Endothelial cell of umbilical vein (primary cell): Measurements from ENCODE around the gene ADARB2. TPM values are rescaled to one million over a fixed set of nuclear protein-coding genes. Genes with fewer than 3 reads are reported as not detected.

Experiments
- BruUV-seq: library from RNA; stranded (reverse); fragments of 400-500 nt; replicated peaks from 2 replicates; lab custom pipeline; 2021; lab: Mats Ljungman, UMichigan
- CTCF ChIA-PET: fragments of 300-600, 350-600 bp; sonication (Branson Sonifier 250); formaldehyde crosslinking; loops from one replicate; lab custom pipeline; 2021; ENCODE audit warnings: antibody characterized with exemption, inconsistent platforms; lab: Charles Lee
- POLR2A ChIA-PET: fragments of 300-600, 350-600 bp; sonication (Branson Sonifier 250); formaldehyde crosslinking; loops from one replicate; lab custom pipeline; 2021; ENCODE audit warnings: antibody characterized with exemption, inconsistent platforms; lab: Charles Lee
- DNase-seq: peaks from one replicate; pipeline ENCODE4 v3.0.0-alpha.2; 2011; ENCODE audit warnings: low read depth, low spot score
- FAIRE-seq: peaks from 2 replicates; lab custom pipeline; 2011; peaks lifted over from hg19 to GRCh38; lab: Jason Lieb, UNC
- H2AFZ ChIP-seq: 2 replicates; pipeline ENCODE4 v1.6.0; 2012; ENCODE audit warnings: low read depth, low read length, control low read depth, inconsistent platforms
- H3K27ac ChIP-seq: 2 replicates; pipeline ENCODE4 v1.5.1; 2011; ENCODE audit warnings: low read depth, mild to moderate bottlenecking, control low read depth, low read length, moderate library complexity; ENCODE audit not compliant: insufficient read depth
- H3K27me3 ChIP-seq, 2 experiments: 2 replicates each; pipeline versions ENCODE4 v1.6.0 to v1.6.1; 2011; ENCODE audit warnings: low read length in 2 of 2, mixed read lengths in 1 of 2; ENCODE audit not compliant: control insufficient read depth in 2 of 2, insufficient read depth in 2 of 2
- H3K36me3 ChIP-seq, 2 experiments: 2 replicates in 1 of 2; 3 replicates in 1 of 2; pipeline ENCODE4 v1.5.1; 2011; ENCODE audit warnings: low read length in 2 of 2, mild to moderate bottlenecking in 1 of 2, moderate library complexity in 1 of 2; ENCODE audit not compliant: control insufficient read depth in 2 of 2, insufficient read depth in 2 of 2; ENCODE audit errors: extremely low read depth in 1 of 2
- H3K4me1 ChIP-seq: 3 replicates; pipeline ENCODE4 v1.5.1; 2011; ENCODE audit warnings: mild to moderate bottlenecking, low read length; ENCODE audit not compliant: control insufficient read depth, insufficient read depth; ENCODE audit errors: extremely low read depth
- H3K4me2 ChIP-seq: 2 replicates; pipeline ENCODE4 v1.6.1; 2011; ENCODE audit warnings: low read length, control low read depth, mixed read lengths; ENCODE audit not compliant: insufficient read depth
- H3K4me3 ChIP-seq, 3 experiments: fragments of 200-600 bp in 1 of 3; sonication (generic), shearing (Covaris generic) in 1 of 3; replicated peaks in 1 of 3; 2 replicates each; pipeline ENCODE4 v1.5.1; 2011 to 2016; ENCODE audit warnings: control low read depth in 3 of 3, low read length in 3 of 3, mild to moderate bottlenecking in 2 of 3, inconsistent platforms in 1 of 3, low read depth in 1 of 3, moderate library complexity in 1 of 3; ENCODE audit not compliant: insufficient read depth in 1 of 3
- H3K79me2 ChIP-seq: 2 replicates; pipeline ENCODE4 v1.6.0; 2012; ENCODE audit warnings: low read length, inconsistent platforms; ENCODE audit not compliant: control insufficient read depth, insufficient read depth
- H3K9ac ChIP-seq: replicated peaks from 2 replicates; pipeline ENCODE3; 2011; ENCODE audit warnings: low read length, control low read depth; ENCODE audit not compliant: insufficient read depth; ENCODE audit errors: extremely low read depth
- H3K9me1 ChIP-seq: replicated peaks from 3 replicates; pipeline ENCODE4 v1.6.0; 2011; ENCODE audit warnings: mild to moderate bottlenecking, low read length; ENCODE audit not compliant: control insufficient read depth, insufficient read depth; ENCODE audit errors: extremely low read depth
- H3K9me3 ChIP-seq: replicated peaks from 2 replicates; pipeline ENCODE4 v1.5.1; 2012; ENCODE audit warnings: low read length, inconsistent platforms; ENCODE audit not compliant: control insufficient read depth, insufficient read depth
- H4K20me1 ChIP-seq: replicated peaks from 2 replicates; pipeline ENCODE3; 2011; ENCODE audit warnings: mild to moderate bottlenecking, low read length; ENCODE audit not compliant: control insufficient read depth, insufficient read depth; ENCODE audit errors: extremely low read depth
- CTCF ChIP-seq, 2 donors: IDR thresholded peaks; 1 replicate in 1 of 2; 2 replicates in 1 of 2; pipeline ENCODE4 v1.5.1; 2011; ENCODE audit warnings: low read length in 2 of 2, mild to moderate bottlenecking in 2 of 2, moderate library complexity in 2 of 2, control low read depth in 1 of 2, inconsistent platforms in 1 of 2, low read depth in 1 of 2; ENCODE audit not compliant: insufficient read depth in 1 of 2; ENCODE audit errors: extremely low read depth in 1 of 2
- EZH2 ChIP-seq: IDR thresholded peaks from 2 replicates; pipeline ENCODE4 v1.6.1; 2012; ENCODE audit warnings: borderline replicate concordance, low read depth, mild to moderate bottlenecking, moderate library complexity, low read length, inconsistent platforms; ENCODE audit not compliant: severe bottlenecking
- FOS ChIP-seq: IDR thresholded peaks from 2 replicates; pipeline ENCODE4 v1.6.1; 2011; ENCODE audit warnings: mild to moderate bottlenecking, low read length, moderate library complexity, borderline replicate concordance; ENCODE audit not compliant: insufficient read depth
- GATA2 ChIP-seq: IDR thresholded peaks from 2 replicates; pipeline ENCODE4 v1.7.0; 2011; ENCODE audit warnings: low read depth, mild to moderate bottlenecking, moderate library complexity, mixed read lengths, low read length; ENCODE audit not compliant: insufficient read length, insufficient read depth
- JUN ChIP-seq: IDR thresholded peaks from 2 replicates; pipeline ENCODE4 v1.6.1; 2011; ENCODE audit warnings: borderline replicate concordance, low read depth; ENCODE audit not compliant: insufficient read length, insufficient read depth
- MYC ChIP-seq: IDR thresholded peaks from one replicate; pipeline ENCODE4 v1.6.1; 2011; ENCODE audit warnings: mild to moderate bottlenecking, low read depth, low read length
- POLR2AphosphoS5 ChIP-seq: IDR thresholded peaks from 2 replicates; pipeline ENCODE4 v1.6.1; 2012; ENCODE audit warnings: low read depth, mild to moderate bottlenecking, control low read depth, low read length, moderate library complexity; ENCODE audit not compliant: insufficient read depth
- dilution Hi-C: fragments of 300-500 bp; cut with MboI; formaldehyde crosslinking; loops from one replicate; pipeline ENCODE4 v1.15.0; 2019; ENCODE audit warnings: low sequenced_read_pairs; ENCODE audit not compliant: extremely low pct_ligation_motif_present
- intact Hi-C: fragments of 100-400 bp; cut with micrococcal nuclease; formaldehyde crosslinking; loops from one replicate; pipeline ENCODE4 v1.10.0; 2022
- polyA plus RNA-seq, 4 experiments: library from polyadenylated mRNA; depleted of rRNA in 3 of 4; stranded (reverse) in 3 of 4; unstranded in 1 of 4; fragments of >200 nt; gene quantifications; 2 replicates each; pipeline versions ENCODE4 v1.2.1 to v1.2.3, GENCODE V29; 2011 to 2012; ENCODE audit warnings: missing spikeins in 1 of 4
- total RNA-seq: library from RNA; stranded (reverse); gene quantifications from 2 replicates; pipeline ENCODE4 v1.2.3, GENCODE V29; 2021
- TF ChIP-seq, protein P1 (sequence below): IDR thresholded peaks from 2 replicates; pipeline ENCODE4 v1.6.1; 2011; ENCODE audit not compliant: insufficient read depth, insufficient read length

The ADARB2 gene
- total and polyA plus RNA-seq, 2 donors (not counting 3 experiments of a cell fraction or from before 2014, with no cell fraction given) = not detected

DNA sequence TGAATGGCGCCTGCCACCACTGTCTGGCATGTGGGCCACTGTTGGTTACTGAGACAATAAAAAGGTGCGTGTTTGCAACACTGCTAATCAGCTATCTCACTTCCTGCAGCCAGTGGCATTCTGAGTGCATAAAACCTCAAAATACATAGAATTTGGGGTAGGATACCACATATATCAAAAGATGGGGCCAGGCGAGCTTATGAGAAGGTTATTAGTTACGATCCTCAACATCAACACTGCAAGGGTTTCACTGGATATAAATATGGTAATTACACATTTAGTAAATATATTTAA lies 480.9 kb downstream of the ADARB2 start:
- intact Hi-C loops = no loop called here
- Histone ChIP-seq H3K27ac (no peak overlapping the region), H3K4me1 (no peaks in the 10 kb centered on the region), H3K27me3 (no peaks in the 10 kb centered on the region), H3K9me1 (no peaks in the 10 kb centered on the region), H3K9ac (no peak overlapping the region), H3K36me3 (no peaks in the 10 kb centered on the region), H3K79me2 (no peaks in the 10 kb centered on the region), H3K4me3 (no peak overlapping the region), H2AFZ (no peak overlapping the region), H3K4me2 (no peak overlapping the region), H4K20me1 (no peaks in the 10 kb centered on the region), H3K9me3 (no peaks in the 10 kb centered on the region)
- DNase-seq = no peak
- ChIA-PET POLR2A (no interaction called here), CTCF (no interaction called here)
- TF ChIP-seq GATA2 = no peak
- no peak for TF ChIP-seq JUN
- TF ChIP-seq MYC = no peak
- TF ChIP-seq, protein P1, sequence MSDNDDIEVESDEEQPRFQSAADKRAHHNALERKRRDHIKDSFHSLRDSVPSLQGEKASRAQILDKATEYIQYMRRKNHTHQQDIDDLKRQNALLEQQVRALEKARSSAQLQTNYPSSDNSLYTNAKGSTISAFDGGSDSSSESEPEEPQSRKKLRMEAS = no peak
- TF ChIP-seq FOS = no peak
- no TSS peak for BruUV-seq
- FAIRE-seq = no peak
- dilution Hi-C loops = no loop called here

DNA sequence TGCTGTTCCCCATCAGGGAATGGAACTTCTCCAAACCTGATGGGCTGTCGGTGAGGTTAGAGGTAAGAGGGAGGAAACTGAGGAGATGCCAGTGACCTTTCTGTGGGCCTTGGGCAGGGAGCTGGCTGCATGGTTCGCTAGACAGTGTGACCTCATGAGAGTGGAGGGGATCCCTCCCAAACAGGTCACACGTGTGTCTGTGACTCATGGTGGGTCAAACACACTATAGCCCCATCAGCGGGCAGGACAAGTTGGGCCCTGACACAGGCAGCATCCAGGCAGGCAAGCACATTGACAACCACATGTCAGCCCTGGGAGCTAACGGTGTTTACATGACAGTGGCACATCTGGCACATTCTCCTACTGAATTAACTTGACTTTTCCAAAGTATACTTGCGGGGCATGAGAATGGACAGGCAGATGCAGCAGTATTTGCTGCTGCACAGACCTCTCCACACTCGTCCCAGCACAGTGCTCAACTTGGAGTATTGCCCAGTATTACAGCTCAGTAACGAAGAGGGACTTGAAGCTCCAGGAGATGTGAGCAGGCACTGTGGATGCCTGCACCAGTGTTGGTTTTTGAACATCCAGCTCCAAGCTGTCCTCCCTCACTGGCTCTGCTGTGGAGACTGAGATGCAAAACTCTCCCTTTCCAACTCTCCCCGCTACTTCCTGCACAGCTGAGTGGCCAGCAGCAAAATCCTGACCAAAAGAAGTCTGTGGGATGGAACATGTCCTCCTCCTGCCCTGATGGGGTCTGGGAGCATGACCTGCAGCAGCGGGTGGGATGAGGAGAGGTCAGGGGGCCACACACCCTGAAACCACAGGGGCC lies 481.5 kb downstream of the ADARB2 start:
- TF ChIP-seq EZH2 = no peak
- TF ChIP-seq CTCF (IDR thresholded peaks at IDR 0.05; ENCODE audit: extremely low read depth in 1 of 2, insufficient read depth in 1 of 2, low read depth in 1 of 2, low read length in 2 of 2) = no peak
- TF ChIP-seq FOS = no peak
- no peak for TF ChIP-seq MYC
- no peak for TF ChIP-seq POLR2AphosphoS5
- H3K27ac ChIP-seq = no peak overlapping the region
- no peaks in the 10 kb centered on the region for H3K9me3 ChIP-seq
- no peaks in the 10 kb centered on the region for H3K9me1 ChIP-seq
- FAIRE-seq (no peak), DNase-seq (no peak)
- no peak overlapping the region for H3K9ac ChIP-seq
- CTCF ChIA-PET = no interaction called here
- no peak overlapping the region for H3K4me2 ChIP-seq
- H3K36me3 ChIP-seq = no peaks in the 10 kb centered on the region
- no TSS peak for BruUV-seq
- POLR2A ChIA-PET = no interaction called here
- H3K27me3 ChIP-seq = no peaks in the 10 kb centered on the region
- no peaks in the 10 kb centered on the region for H3K4me1 ChIP-seq
- no peaks in the 10 kb centered on the region for H4K20me1 ChIP-seq
- dilution Hi-C loops = no loop called here
- intact Hi-C loops = no loop called here
- no peaks in the 10 kb centered on the region for H3K79me2 ChIP-seq
- H2AFZ ChIP-seq = no peak overlapping the region
- H3K4me3 ChIP-seq = no peak overlapping the region
